Retina (tissue), 1 donor: ENCODE data around the gene DCP1B.

ENCODE experiments used
- DNase-seq: peaks from one replicate; pipeline ENCODE4 v3.0.0-alpha.2; 2016

Gene DCP1B

DNA sequence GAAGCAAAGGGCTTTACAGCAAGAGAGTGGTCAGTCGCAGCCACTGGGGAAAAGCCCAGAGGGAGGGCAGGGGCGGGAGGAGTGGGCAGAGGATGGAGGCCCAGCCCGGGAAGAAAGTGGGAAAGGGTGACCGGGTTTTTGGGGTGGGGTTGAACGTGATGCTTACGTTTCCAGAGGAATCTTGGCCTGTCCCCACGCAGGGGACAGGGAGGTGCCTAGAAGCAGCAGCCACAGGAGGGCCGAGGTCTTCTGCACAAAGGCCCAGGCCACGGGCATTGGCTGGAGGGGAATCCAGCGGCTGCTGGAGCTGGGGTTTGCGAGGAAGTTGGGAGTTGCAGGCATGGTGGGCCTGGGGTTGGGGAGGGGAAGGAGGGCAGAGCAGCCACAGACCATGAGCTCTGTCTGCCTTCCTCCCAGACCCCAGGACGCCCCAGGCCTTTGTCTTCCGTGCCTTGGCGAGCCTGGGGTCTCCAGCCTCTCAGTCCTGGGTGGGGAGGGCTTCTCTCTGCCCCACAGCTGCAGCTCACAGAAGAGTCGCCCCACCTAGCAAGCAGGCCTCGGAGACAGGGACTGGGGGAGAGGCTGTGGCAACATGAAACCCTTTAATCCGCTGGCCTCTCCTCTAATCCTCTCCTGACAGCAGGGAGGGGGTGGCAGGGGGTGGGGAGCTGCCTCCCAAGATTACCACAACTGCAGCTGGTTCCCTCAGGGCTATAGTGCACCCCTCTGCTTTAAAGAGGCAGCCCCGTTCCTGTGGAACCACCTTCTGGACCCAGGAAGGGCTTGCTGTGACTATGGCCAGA, 86.0 kb downstream of the DCP1B start, which contains the start of gene CACNA2D4:
Gene CACNA2D4, minus strand, starts transcription at position 572 of the 803 bp plus-strand sequence. Its CDS starts 179 bp downstream, at position 393.
- peak; percentile 65 for DNase-seq

GRCh38 chr12:1917172-1918070, 86.8 kb downstream of the DCP1B start:
- DNase-seq = peak; percentile 5

GRCh38 chr12:1916371-1917171, 87.7 kb downstream of the DCP1B start:
- peak; percentile 17 for DNase-seq

DNA sequence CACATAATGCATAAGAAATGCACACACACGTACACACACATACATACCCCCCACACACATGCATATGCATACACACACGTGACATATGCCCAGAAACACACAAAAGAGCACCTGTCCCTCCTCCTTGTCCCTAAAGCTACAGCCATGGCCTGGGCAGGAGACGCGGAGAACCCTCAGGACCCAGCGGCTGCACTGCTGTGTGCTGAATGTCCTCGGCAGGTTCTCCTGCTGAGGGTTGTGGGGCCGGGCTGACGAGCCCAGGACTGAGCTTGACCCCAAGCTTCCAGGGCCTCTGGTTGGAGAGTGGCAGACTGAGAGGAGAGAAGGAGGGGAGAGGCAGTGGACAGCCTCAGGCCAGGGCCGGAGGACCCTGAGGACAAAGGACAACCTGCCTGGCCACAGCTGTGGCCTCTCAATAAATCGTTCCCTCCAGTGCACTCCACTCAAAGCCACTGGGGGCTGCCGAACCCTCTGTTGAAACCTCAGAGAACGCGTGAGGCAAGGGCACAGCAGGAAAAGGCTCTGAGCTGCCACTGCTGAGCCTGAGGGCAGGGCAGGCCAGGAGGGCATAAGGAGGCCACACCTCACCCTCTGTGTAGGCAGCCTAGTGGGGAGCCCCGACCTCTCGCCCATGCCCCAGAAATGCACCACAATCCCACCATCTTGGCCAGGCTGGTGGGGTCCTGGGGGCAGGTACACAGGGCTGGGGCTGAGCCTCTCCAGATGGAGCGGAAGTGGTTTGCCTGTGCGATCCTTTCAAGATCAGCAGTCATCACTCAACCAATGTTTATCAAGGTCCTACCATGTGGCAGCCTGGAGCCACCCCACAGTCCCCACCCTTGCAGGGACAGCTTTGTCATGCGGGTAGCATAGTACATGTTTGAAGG, 88.9 kb downstream of the DCP1B start:
- peak; percentile 48 for DNase-seq

GRCh38 chr12:1914114-1914911, 89.9 kb downstream of the DCP1B start:
- DNase-seq = peak; percentile 6

- peak; percentile 31 for DNase-seq
Observed at GRCh38 chr12:1913377-1914113, 90.7 kb downstream of the DCP1B start.

GRCh38 chr12:1912580-1913376, 91.5 kb downstream of the DCP1B start:
- peak; percentile 3 for DNase-seq

DNA sequence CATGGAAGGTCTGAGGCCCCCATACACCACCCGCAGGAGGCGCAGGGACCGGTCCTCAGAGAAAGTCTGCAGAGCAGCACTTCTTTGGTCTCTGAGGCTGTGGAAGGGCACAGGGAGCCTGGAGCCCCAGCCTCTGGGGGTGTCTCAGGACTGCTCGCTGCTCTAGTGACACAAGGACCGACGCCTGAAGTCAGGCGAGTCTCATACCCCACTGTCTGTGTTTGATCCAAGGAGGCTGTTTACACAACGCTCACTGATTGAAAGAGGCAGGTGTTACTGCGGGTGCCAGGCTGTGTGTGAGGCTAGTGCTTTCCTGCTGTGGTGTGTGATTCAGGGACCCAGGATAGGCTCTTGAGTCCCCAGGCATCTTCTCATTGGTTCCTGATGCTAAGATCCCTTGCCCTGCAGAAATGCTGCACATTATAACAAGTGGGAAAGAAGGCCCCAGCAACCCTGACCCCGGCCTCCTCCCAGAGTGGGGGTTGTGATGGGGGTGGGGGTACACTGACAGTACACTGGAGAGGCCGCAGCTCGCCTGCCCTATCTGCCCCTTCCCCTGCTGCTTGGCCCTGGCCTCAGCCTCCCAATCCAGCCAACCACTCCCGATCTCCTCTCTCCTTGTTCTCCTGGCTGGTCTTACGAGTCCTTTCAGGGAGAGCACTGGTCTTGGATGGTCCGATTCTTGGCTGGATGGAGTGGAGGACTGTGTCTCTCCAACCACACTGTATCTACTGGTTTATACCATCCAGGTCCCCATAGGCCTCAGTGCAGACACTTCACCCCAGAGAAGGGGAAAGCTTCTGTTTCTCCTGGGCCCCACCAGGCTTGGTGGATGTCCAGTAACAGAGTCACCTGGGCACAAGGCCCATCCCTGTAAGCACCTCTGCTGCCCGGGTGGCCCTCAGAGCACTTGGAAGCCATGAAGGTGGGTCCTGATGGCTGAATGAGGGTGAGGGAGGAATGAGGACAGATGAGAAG, 92.4 kb downstream of the DCP1B start:
- DNase-seq = peak; percentile 6

GRCh38 chr12:1910468-1910867, 93.8 kb downstream of the DCP1B start:
- DNase-seq = no peak

GRCh38 chr12:1908758-1909157, 95.5 kb downstream of the DCP1B start:
- no peak for DNase-seq

GRCh38 chr12:1907652-1908611, 96.3 kb downstream of the DCP1B start:
- DNase-seq = no peak

DNA sequence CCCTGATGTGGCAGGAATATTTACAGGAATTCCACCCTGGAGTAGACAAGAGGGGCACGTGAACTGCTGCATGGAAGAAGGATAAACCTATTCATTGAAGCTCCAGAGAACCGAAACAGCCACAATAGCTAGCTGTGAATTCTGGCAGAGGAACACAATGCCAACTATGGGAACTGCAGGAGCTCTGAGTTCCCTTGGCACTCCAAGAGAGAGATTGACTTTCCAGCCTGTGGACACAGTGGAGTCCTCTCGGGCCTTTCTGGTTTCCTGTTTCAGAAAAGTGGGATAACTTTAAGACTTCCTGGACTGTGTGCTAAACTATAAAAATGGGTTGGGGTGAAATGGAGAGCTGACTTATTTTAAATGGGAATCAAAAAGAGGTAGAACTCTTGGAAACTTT, 97.7 kb downstream of the DCP1B start:
- no peak for DNase-seq

DNA sequence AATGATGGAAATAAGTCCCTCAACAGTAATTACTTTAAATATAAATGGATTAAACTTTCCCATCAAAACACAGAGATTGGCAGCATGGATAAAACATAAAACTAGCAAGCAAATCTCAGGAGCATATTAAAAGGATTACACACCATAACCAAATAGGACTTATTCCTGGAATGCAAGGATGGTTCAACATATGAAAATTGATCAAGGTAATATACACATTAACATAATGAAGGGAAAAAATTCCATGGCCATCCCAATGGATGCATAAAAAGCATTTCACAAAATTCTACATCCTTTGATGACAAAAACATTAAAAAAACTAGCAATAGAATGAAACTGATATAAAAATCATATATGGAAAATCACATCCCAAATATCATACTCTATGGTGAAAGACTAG, 99.4 kb downstream of the DCP1B start:
- DNase-seq = no peak

DNA sequence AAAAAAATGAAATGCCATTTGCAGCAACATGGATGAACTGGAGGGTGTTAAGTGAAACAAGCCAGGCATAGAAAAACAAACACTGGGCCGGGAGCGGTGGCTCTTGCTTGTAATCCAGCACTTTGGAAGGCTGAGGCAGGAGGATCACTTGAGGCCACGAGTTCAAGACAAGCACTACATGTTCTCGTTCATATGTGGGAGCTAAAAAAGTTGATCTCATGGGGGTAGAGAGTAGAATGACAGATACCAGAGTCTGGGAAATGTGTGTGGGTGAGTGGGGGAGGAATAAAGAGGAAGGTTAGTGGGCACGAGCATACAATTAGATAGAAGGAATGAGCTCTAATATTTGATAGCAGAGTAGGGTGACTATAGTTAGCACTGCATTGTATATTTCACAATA, 107.3 kb downstream of the DCP1B start:
- DNase-seq = no peak
